ENCODE results near the gene RDH13. TPM values are rescaled to one million over a fixed set of nuclear protein-coding genes. Genes with fewer than 3 reads are reported as not detected.

The RDH13 gene
- total and polyA plus RNA-seq, 2 of the 8 experiments (the other 6 are each of a cell fraction or from before 2014, with no cell fraction given), result 15.9 to 31.5 TPM

GRCh38 chr19:55095260-55096060 lies 32.5 kb upstream of the RDH13 start:
- H4K5ac ChIP-seq (ENCODE audit: insufficient read length, low read depth, low read length), result no peak overlapping the region
- H3K4me1 ChIP-seq (replicated peaks in 1 of 4; ENCODE audit: control insufficient read depth in 3 of 4, insufficient read depth in 4 of 4, low read length in 3 of 4), result peaks cover 3 to 31% (median 23%) of the 10 kb centered on the region in 4 experiments
- H3K27me3 ChIP-seq (replicated peaks in 1 of 4; ENCODE audit: control insufficient read depth in 3 of 4, extremely low read depth in 1 of 4, insufficient read depth in 3 of 4, low read length in 3 of 4), result 0 out of 7 replicates have a peak, but pooled peaks cover 0 to 3% (median 0%) of the 10 kb centered on the region in 4 experiments
- no peaks in the 10 kb centered on the region for H3K79me1 ChIP-seq (ENCODE audit: low read depth, low read length)
- no peak overlapping the region for H2BK20ac ChIP-seq (ENCODE audit: low read length)
- TF ChIP-seq RNF2 (IDR thresholded peaks at IDR 0.05; ENCODE audit: borderline replicate concordance, low read depth, low read length, missing control alignments, poor library complexity, severe bottlenecking) (no peak), TCF12 (IDR thresholded peaks at IDR 0.05; ENCODE audit: low read depth, low read length) (no peak), SIX5 (IDR thresholded peaks at IDR 0.05; ENCODE audit: low read depth, low read length) (peak; percentile 65), CTCF (IDR thresholded peaks at IDR 0.05; ENCODE audit: control extremely low read depth in 1 of 3, insufficient read depth in 1 of 3, low read depth in 1 of 3, low read length in 3 of 3) (peak in 1 of 3 experiments; percentile 2; a peak in 1 of 4 replicates), SRF (IDR thresholded peaks at IDR 0.05; ENCODE audit: low read depth, low read length) (0 out of 2 replicates have a peak, but pooled peaks have one; percentile 30), EP300 (IDR thresholded peaks at IDR 0.05; ENCODE audit: borderline replicate concordance in 1 of 2, low read depth in 2 of 2, low read length in 2 of 2) (no peak)
- H4K20me1 ChIP-seq (replicated peaks in 1 of 2; ENCODE audit: control insufficient read depth in 1 of 2, insufficient read depth in 2 of 2, low read length in 2 of 2), result peaks cover 15 to 19% of the 10 kb centered on the region in 2 experiments
- peak overlapping the region in 1 of 4 experiments; percentile 21; a peak in 1 of 7 replicates for H3K9ac ChIP-seq (replicated peaks in 1 of 4; ENCODE audit: extremely low read depth in 1 of 4, low read depth in 3 of 4, low read length in 3 of 4)
- H3K4me3 ChIP-seq (ENCODE audit: extremely low read depth in 1 of 4, insufficient read depth in 2 of 4, low read depth in 3 of 4, low read length in 4 of 4), result no peak overlapping the region
- H3K27ac ChIP-seq (ENCODE audit: low read depth, low read length), result no peak overlapping the region
- H3K23ac ChIP-seq (ENCODE audit: insufficient read length), result no peak overlapping the region
- no peak overlapping the region for H3K4ac ChIP-seq (replicated peaks; ENCODE audit: insufficient read length, low read depth, low read length)
- 0 out of 4 replicates have a peak overlapping the region, but pooled peaks of 1 of the 2 experiments have one; percentile 24 for H3K4me2 ChIP-seq (ENCODE audit: insufficient read depth in 1 of 2, low read depth in 2 of 2, low read length in 2 of 2)
- H3K9me3 ChIP-seq (ENCODE audit: insufficient read depth in 2 of 2, low read depth in 1 of 2, low read length in 1 of 2), result no peaks in the 10 kb centered on the region
- H3K18ac ChIP-seq (ENCODE audit: extremely low read depth, low read length), result no peak overlapping the region
- 84% methylated on average over 16 of the region's 23 CpGs; no CpG with 5 or more reads in 1 of the 2 experiments for WGBS, 2 experiments (ENCODE audit: extremely low coverage in 1 of 2, insufficient coverage in 1 of 2, insufficient read length in 1 of 2, insufficient replicate concordance in 2 of 2, low coverage in 1 of 2, low lambda C conversion rate in 2 of 2, missing lambda C conversion rate in 1 of 2)
- H3K79me2 ChIP-seq (ENCODE audit: control insufficient read depth in 1 of 2, insufficient read depth in 2 of 2, low read length in 2 of 2), result no peaks in the 10 kb centered on the region
- no peak overlapping the region for H2BK5ac ChIP-seq (ENCODE audit: low read depth, low read length)
- H3K23me2 ChIP-seq (ENCODE audit: low read depth, low read length), result peaks cover 6% of the 10 kb centered on the region; the same call in 1 of the 2 replicates
- peaks cover 0 to 5% (median 2%) of the 10 kb centered on the region in 4 experiments; a peak in 2 of 8 replicates for H3K36me3 ChIP-seq (ENCODE audit: control insufficient read depth in 2 of 4, insufficient read depth in 4 of 4, low read length in 3 of 4)
- H2AK5ac ChIP-seq (ENCODE audit: low read depth, low read length), result no peak overlapping the region
- no peak overlapping the region for H3K14ac ChIP-seq (ENCODE audit: insufficient read length)
- H4K8ac ChIP-seq (ENCODE audit: extremely low read depth, insufficient read depth, low read length), result no peak overlapping the region; the same call in 1 of the 2 replicates
- H2BK15ac ChIP-seq (ENCODE audit: low read length), result no peak overlapping the region
- ChIA-PET CTCF (ENCODE audit: partially characterized antibody) (interaction anchor here (0.6 to 1.6 kb wide), 14 partner anchors 8 to 381 kb away, joined by 3 to 6 read pairs (median 3); no protein-coding TSS in a partner anchor), POLR2A (ENCODE audit: partially characterized antibody) (interaction anchor here (0.8 to 3.1 kb wide), 8 partner anchors 9 to 632 kb away, joined by 3 to 19 read pairs (median 3); partner anchors contain the start of genes LENG9, PPP1R12C and TMEM238)
- 0 out of 2 replicates have a peak overlapping the region, but pooled peaks have one; percentile 40 for H2BK12ac ChIP-seq (ENCODE audit: low read depth, low read length)
- DNase-seq (ENCODE audit: low read depth in 1 of 2, low spot score in 2 of 2) (peak in 1 of 2 experiments; percentile 64), FAIRE-seq (no peak)
- no peak overlapping the region for H2BK120ac ChIP-seq (replicated peaks; ENCODE audit: low read depth, low read length)
- no peak overlapping the region for H4K91ac ChIP-seq (replicated peaks; ENCODE audit: insufficient read length, low read length)
- no peak overlapping the region for H2AFZ ChIP-seq (ENCODE audit: low read length)
- no peak overlapping the region for H3K56ac ChIP-seq (replicated peaks; ENCODE audit: insufficient read length, low read depth, low read length)
